Retinal pigment epithelial cell (primary cell): ENCODE results near the gene EMP1.
A peak's percentile ranks its signal among the peaks of the same experiment; 100 is the strongest.

ENCODE experiments used
- DNase-seq: peaks from one replicate; pipeline ENCODE4 v3.0.0-alpha.2; 2010; ENCODE audit warnings: low read depth
- H3K4me3 ChIP-seq: 2 replicates; pipeline ENCODE4 v1.5.1; 2011; ENCODE audit warnings: mild to moderate bottlenecking, low read length, control low read depth, moderate library complexity
- TF ChIP-seq, protein P1 (sequence below): conservative IDR thresholded peaks from 2 replicates; pipeline ENCODE4 v1.5.1; 2011; ENCODE audit warnings: low read depth, low read length, control low read depth, inconsistent platforms

Gene EMP1

DNA sequence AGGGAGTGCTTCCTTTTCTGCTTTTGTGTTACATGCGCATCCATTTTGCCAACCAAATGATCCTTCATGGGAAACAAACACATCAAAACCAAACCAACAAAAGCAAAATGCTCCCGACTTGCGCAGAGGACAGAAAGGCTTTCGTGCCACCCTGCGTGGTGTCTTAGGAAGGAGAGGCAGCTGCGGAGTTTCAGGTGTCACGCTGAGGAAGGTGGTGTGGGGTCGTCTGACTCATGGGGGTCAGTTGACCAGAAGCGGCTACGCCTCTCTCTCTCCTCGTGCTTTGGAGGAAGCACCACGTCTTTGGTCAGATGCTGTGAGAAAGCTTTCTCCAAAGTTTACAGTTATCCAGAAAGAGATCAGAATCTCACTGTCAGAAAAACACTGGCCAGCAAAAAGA, 7.9 kb downstream of the EMP1 start:
- DNase-seq = no peak
- TF ChIP-seq, protein P1, sequence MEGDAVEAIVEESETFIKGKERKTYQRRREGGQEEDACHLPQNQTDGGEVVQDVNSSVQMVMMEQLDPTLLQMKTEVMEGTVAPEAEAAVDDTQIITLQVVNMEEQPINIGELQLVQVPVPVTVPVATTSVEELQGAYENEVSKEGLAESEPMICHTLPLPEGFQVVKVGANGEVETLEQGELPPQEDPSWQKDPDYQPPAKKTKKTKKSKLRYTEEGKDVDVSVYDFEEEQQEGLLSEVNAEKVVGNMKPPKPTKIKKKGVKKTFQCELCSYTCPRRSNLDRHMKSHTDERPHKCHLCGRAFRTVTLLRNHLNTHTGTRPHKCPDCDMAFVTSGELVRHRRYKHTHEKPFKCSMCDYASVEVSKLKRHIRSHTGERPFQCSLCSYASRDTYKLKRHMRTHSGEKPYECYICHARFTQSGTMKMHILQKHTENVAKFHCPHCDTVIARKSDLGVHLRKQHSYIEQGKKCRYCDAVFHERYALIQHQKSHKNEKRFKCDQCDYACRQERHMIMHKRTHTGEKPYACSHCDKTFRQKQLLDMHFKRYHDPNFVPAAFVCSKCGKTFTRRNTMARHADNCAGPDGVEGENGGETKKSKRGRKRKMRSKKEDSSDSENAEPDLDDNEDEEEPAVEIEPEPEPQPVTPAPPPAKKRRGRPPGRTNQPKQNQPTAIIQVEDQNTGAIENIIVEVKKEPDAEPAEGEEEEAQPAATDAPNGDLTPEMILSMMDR = no peak
- H3K4me3 ChIP-seq = no peak overlapping the region

DNA sequence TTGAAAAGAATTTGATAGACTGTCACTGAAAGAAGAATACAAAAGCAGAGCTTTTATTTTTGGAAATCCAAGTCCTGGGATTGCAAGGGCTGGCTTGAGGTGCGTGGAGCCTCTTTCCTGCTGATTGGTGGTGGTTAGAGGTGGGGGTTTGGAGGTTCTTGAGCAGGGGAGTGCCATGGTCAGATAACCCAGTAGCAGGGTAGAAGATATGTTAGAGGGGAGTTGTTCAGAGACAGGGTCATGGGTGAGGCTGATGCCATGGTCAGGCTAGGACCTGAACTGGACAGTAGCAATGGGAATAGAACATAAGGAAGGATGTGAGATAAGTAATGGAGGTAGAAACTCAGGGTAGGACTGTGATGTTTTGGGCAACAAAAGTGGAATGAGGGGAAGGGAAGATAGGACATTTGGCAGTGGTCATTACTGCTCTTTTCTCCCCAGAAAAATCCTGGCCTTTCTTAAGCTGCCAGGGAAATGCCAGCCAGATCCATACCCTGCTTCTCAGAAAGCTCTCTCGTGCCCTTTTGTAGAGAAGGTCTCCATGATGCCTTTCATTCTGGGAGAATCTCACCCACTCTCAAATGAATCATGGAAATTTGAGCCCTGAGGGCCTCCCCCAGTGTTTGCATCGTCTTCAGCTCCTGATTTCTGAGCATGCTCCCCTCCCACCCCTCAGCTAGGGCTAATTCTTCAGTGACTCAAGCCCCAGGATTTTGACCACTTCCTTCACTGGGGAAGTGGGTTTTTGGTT, 9.5 kb downstream of the EMP1 start:
- DNase-seq = no peak
- H3K4me3 ChIP-seq = no peak overlapping the region
- TF ChIP-seq, protein P1 = no peak

DNA sequence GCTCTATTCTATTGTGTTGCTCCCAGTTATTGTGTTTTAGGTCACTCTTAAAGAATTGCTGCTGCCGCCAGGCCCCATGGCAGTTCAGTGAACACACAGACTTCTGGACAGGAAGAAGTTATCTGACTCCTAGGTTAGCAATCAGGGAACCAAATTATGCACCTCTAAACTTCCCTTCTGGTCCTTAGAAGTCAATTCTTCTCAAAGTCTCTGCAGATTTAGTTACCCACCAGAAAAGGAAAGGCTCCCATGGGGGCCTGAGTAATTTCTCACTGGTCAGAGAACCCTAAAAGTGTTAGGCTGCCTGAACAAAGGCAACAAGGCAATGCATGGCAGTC, 10.0 kb downstream of the EMP1 start:
- no peak overlapping the region for H3K4me3 ChIP-seq
- TF ChIP-seq, protein P1 = no peak
- no peak for DNase-seq

DNA sequence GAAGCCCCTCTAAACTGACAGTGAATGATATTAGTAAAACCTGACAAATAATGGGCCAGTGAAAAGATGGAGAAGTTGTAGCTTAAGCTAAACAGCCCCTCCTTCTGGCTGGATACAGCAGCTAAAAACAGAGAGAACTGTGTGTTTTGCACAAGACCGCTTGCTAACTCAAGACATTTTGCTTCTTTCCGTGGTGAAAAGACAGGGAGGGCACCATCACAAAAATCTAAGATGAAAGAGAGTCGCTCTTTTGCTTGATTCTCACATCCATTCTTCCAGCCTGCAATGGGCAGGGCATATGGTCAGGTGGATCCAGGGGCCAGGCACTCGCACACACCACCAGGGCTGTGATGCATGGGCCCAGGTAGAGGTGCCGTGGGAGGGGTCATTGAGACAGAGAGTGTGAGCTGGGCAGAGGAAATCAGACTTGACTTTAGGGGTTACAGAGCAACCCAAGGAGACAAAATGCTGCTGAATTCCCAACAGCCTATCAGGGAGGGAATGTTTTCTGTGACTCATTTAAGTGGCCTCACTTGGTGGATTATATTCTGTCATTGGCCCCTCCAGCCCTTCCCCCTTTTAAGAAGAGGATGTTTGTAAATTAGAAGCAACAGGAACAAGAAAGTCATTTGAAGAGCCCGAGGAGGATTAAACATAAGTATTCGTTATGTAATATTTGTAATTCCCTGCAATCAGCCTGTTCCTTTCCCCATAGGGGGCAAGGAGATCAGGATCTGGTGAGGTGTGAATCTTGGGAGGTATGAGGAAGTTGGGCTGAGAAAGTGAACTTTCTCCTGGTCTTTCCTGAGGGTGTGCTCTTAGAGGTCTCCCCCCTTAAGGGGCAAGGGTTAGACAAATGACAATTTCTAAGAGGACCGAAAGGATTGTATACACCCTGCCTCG, 12.3 kb downstream of the EMP1 start:
- no peak for DNase-seq
- no peak overlapping the region for H3K4me3 ChIP-seq

DNA sequence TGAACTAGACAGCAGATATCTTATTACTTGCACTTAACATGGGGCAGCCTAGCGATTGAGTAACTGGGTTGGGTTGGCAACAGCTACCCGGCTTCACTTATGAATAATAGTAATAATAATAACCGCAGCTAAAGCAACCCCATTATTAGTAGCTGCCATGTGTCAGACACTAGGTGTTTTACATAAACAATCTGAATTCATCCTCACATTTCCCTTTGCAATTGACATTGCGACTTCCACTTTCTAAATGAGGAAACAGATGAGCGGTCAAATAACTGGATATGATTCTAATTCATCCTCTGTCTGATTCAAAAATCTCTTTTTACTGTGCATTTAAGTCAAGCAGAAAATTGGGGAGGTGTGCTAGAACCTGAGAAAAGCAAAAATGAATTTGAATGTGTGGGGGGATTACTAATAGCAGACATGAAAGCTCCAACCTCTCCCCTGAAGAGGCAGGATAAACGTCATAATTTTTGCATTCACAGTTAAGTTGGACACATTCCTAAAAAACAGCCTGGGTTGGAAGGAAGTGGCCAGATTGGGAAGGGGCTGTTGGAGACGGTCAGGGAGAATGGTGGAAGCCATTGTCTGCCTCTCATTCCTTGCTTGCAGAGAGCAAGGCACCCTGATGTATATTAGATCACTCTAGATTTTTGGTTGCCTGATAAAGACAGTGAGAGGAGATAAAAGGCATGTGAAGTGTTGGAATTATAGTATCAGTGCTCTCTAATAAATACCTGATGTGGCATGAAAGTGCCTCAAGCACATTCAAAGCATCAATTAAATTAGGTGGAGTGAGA, 13.1 kb downstream of the EMP1 start:
- TF ChIP-seq, protein P1 = no peak
- H3K4me3 ChIP-seq = no peak overlapping the region
- DNase-seq = no peak

More for the DNA sequence above, 12.3 kb downstream of the EMP1 start:
- TF ChIP-seq, protein P1 = peak; percentile 85

DNA sequence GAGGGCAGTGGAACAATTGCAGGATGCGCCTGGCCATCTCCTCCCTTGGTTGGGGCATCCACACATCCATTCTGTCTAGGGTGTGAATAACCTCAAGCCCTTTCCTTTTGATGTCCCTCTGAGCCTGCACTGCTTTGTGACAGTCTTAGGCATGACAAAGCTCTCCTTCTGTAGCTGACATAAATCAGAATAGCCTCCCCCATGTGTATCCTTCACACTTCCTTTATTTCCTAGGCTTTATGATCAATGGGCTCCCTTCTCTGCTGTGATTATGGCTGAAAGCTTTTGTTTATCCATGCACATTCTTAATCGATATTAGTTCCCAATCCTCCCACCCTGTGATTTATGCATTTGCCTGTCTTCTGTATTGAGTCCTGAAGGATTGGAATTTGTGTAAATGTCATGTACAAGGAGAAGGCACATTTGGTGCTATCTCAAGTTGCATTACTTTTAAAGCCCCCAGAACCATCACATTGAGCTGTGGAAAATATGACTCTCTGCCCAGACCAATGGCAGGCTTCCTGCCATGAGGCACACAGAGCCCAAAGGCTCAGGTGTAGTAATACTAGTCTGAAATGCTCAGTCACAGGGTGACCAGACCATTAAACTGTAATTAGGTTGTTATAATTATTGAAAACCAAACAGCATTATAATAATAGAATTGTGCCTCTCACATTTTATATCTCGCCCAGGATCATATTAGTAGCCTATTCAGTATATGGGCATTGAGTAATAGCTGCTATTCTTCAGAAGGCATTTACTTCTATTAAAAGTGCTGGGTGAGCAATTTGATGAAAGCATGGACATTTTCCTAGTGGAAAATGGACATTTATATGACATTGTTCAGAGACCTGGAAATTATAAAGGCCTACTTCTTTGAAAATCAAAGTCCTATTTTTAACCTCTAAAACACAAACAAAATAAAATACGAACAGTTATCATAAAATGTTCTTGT, 14.0 kb downstream of the EMP1 start:
- H3K4me3 ChIP-seq = no peak overlapping the region
- TF ChIP-seq, protein P1 = no peak
- DNase-seq = no peak
